Neural cell (in vitro differentiated cells): ENCODE data around the gene DCUN1D2. TPM values are rescaled to one million over a fixed set of nuclear protein-coding genes. Genes with fewer than 3 reads are reported as not detected.

Experiments
- H2AFZ ChIP-seq: fragments of 200-600, 300-800 bp; sonication (generic), shearing (Covaris generic); 2 replicates; pipeline ENCODE4 v1.6.0; 2014; ENCODE audit warnings: low read depth, mild to moderate bottlenecking, antibody characterized with exemption, low read length, moderate library complexity
- H3F3A ChIP-seq: fragments of 200-600 bp; shearing (Covaris generic); 2 replicates; pipeline ENCODE4 v1.6.1; 2016; ENCODE audit warnings: mild to moderate bottlenecking, moderate library complexity, mixed read lengths, antibody characterized with exemption, low read length; ENCODE audit not compliant: insufficient read depth, poor library complexity, severe bottlenecking
- H3K27ac ChIP-seq: fragments of 200-600, 300-800 bp; sonication (generic), shearing (Covaris generic); 2 replicates; pipeline ENCODE4 v1.5.1; 2014; ENCODE audit warnings: mild to moderate bottlenecking, low read length, moderate library complexity
- H3K27me3 ChIP-seq: fragments of 300-800, 200-600 bp; sonication (generic), shearing (Covaris generic); 2 replicates; pipeline ENCODE4 v1.6.0; 2014; ENCODE audit warnings: mild to moderate bottlenecking, low read depth, low read length, moderate library complexity; ENCODE audit not compliant: insufficient read depth
- H3K36me3 ChIP-seq: fragments of 300-800, 200-600 bp; sonication (generic), shearing (Covaris generic); 2 replicates; pipeline ENCODE4 v1.5.1; 2014; ENCODE audit warnings: mild to moderate bottlenecking, antibody characterized with exemption, low read length, moderate library complexity; ENCODE audit not compliant: insufficient read depth
- H3K4me2 ChIP-seq: fragments of 300-800, 200-600 bp; sonication (generic), shearing (Covaris generic); 2 replicates; pipeline ENCODE4 v1.6.0; 2014; ENCODE audit warnings: mild to moderate bottlenecking, low read length
- H3K4me3 ChIP-seq: fragments of 300-800, 200-600 bp; sonication (generic), shearing (Covaris generic); 2 replicates; pipeline ENCODE4 v1.5.1; 2014; ENCODE audit warnings: mild to moderate bottlenecking, low read length, moderate library complexity
- H3K79me2 ChIP-seq: fragments of 200-600 bp; shearing (Covaris generic); replicated peaks from 2 replicates; pipeline ENCODE4 v1.6.0; 2014; ENCODE audit warnings: mild to moderate bottlenecking, low read length, moderate library complexity; ENCODE audit not compliant: insufficient read depth
- H3K9ac ChIP-seq: fragments of 300-800, 200-600 bp; sonication (generic), shearing (Covaris generic); 2 replicates; pipeline ENCODE4 v1.6.1; 2016; ENCODE audit warnings: mild to moderate bottlenecking, low read length, mixed read lengths
- H3K9me2 ChIP-seq: fragments of 200-600 bp; shearing (Covaris generic); 2 replicates; pipeline ENCODE4 v1.6.1; 2016; ENCODE audit warnings: mild to moderate bottlenecking, low read length, mixed read lengths; ENCODE audit not compliant: insufficient read depth
- H3K9me3 ChIP-seq: fragments of 200-600, 300-800 bp; sonication (generic), shearing (Covaris generic); 2 replicates; pipeline ENCODE4 v1.6.1; 2016; ENCODE audit warnings: mild to moderate bottlenecking, mixed run types, low read length, moderate library complexity, mixed read lengths
- H4K20me1 ChIP-seq: fragments of 200-600 bp; shearing (Covaris generic); 2 replicates; pipeline ENCODE4 v1.6.1; 2016; ENCODE audit warnings: mild to moderate bottlenecking, mixed run types; ENCODE audit not compliant: insufficient read depth
- CTCF ChIP-seq: fragments of 450-650 bp; IDR thresholded peaks from 2 replicates; pipeline ENCODE4 v1.5.1; 2014; ENCODE audit warnings: antibody characterized with exemption, mild to moderate bottlenecking, moderate library complexity; ENCODE audit not compliant: poor library complexity, severe bottlenecking
- EP300 ChIP-seq: fragments of 450-650 bp; conservative IDR thresholded peaks from 2 replicates; pipeline ENCODE4 v1.6.1; 2014; ENCODE audit warnings: antibody characterized with exemption, mild to moderate bottlenecking, moderate library complexity; ENCODE audit not compliant: poor library complexity, severe bottlenecking
- EZH2 ChIP-seq: fragments of 200-600, 300-800 bp; shearing (Covaris generic), sonication (generic); IDR thresholded peaks from 2 replicates; pipeline ENCODE4 v1.6.1; 2014; ENCODE audit warnings: antibody characterized with exemption, low read length, borderline replicate concordance, mild to moderate bottlenecking; ENCODE audit not compliant: insufficient read depth, poor library complexity, severe bottlenecking
- MXI1 ChIP-seq: fragments of 450-650 bp; conservative IDR thresholded peaks from 2 replicates; pipeline ENCODE4 v1.6.1; 2014; ENCODE audit warnings: antibody characterized with exemption, mild to moderate bottlenecking; ENCODE audit not compliant: poor library complexity, severe bottlenecking
- POLR2AphosphoS5 ChIP-seq: IDR thresholded peaks from 2 replicates; pipeline ENCODE4 v1.6.1; 2012
- RAD21 ChIP-seq: fragments of 450-650 bp; conservative IDR thresholded peaks from 2 replicates; pipeline ENCODE4 v1.6.1; 2014; ENCODE audit warnings: antibody characterized with exemption, mild to moderate bottlenecking, moderate library complexity
- REST ChIP-seq: IDR thresholded peaks from 2 replicates; pipeline ENCODE4 v1.6.1; 2012; ENCODE audit warnings: borderline replicate concordance
- SMC3 ChIP-seq: fragments of 450-650 bp; conservative IDR thresholded peaks from 2 replicates; pipeline ENCODE4 v1.6.1; 2014; ENCODE audit warnings: antibody characterized with exemption, mild to moderate bottlenecking, moderate library complexity; ENCODE audit not compliant: poor library complexity
- TAF1 ChIP-seq: IDR thresholded peaks from 2 replicates; pipeline ENCODE4 v1.6.1; 2012; ENCODE audit warnings: low read depth
- polyA plus RNA-seq: library from polyadenylated mRNA; depleted of rRNA; stranded (reverse); fragments of >200 nt; gene quantifications from 2 replicates; pipeline ENCODE4 v1.2.3, GENCODE V29; 2014

The DCUN1D2 gene
- polyA plus RNA-seq, 1 donor from 2014 or later: 55.9 TPM

- no peak overlapping the region for H3K27ac ChIP-seq
- TF ChIP-seq EP300: no peak
- no peak for TF ChIP-seq RAD21
- no peak for TF ChIP-seq TAF1
- TF ChIP-seq SMC3: no peak
- TF ChIP-seq REST: no peak
- TF ChIP-seq EZH2: no peak
- H3K9me2 ChIP-seq: no peaks in the 10 kb centered on the region
- peaks cover 5% of the 10 kb centered on the region for H3K9me3 ChIP-seq
- no peak overlapping the region for H3K9ac ChIP-seq
- H3K4me2 ChIP-seq: no peak overlapping the region
- no peaks in the 10 kb centered on the region for H3K79me2 ChIP-seq
- no peak overlapping the region for H3K4me3 ChIP-seq
- H2AFZ ChIP-seq: no peak overlapping the region
- H3F3A ChIP-seq: no peaks in the 10 kb centered on the region
- H3K27me3 ChIP-seq: no peaks in the 10 kb centered on the region
- no peaks in the 10 kb centered on the region for H4K20me1 ChIP-seq
- no peaks in the 10 kb centered on the region for H3K36me3 ChIP-seq
Measured at GRCh38 chr13:113539176-113539575, 48.7 kb upstream of the DCUN1D2 start.

GRCh38 chr13:113538689-113539058, 48.2 kb upstream of the DCUN1D2 start:
- H3K9ac ChIP-seq: no peak overlapping the region
- TF ChIP-seq REST (no peak), EP300 (no peak), POLR2AphosphoS5 (no peak), MXI1 (no peak), CTCF (no peak), SMC3 (no peak), EZH2 (no peak), RAD21 (no peak), TAF1 (no peak)
- peaks cover 5% of the 10 kb centered on the region for H3K9me3 ChIP-seq
- no peaks in the 10 kb centered on the region for H4K20me1 ChIP-seq
- no peak overlapping the region for H3K27ac ChIP-seq
- H3K4me3 ChIP-seq: no peak overlapping the region
- no peaks in the 10 kb centered on the region for H3K36me3 ChIP-seq
- no peaks in the 10 kb centered on the region for H3F3A ChIP-seq
- no peaks in the 10 kb centered on the region for H3K79me2 ChIP-seq
- H3K27me3 ChIP-seq: no peaks in the 10 kb centered on the region
- H3K4me2 ChIP-seq: no peak overlapping the region
- H3K9me2 ChIP-seq: no peaks in the 10 kb centered on the region
- no peak overlapping the region for H2AFZ ChIP-seq
